Astrocyte of the cerebellum (primary cell): Measurements from ENCODE around the gene SUMO1.

Experiments used
- DNase-seq: peaks from one replicate; pipeline ENCODE4 v3.0.0-alpha.2; 2011; ENCODE audit warnings: low read depth
- H3K4me3 ChIP-seq: 2 replicates; pipeline ENCODE4 v1.5.1; 2011; ENCODE audit warnings: mild to moderate bottlenecking, low read depth, low read length, moderate library complexity
- in situ Hi-C: cut with HindIII; loops from 2 replicates; pipeline ENCODE4 v1.10.0; 2017; ENCODE audit warnings: low sequenced_read_pairs
- TF ChIP-seq, protein P1 (sequence below): IDR thresholded peaks from 2 replicates; pipeline ENCODE4 v1.5.1; 2012; ENCODE audit warnings: low read length, low read depth, moderate library complexity, mild to moderate bottlenecking; ENCODE audit errors: missing control alignments

The SUMO1 gene

DNA sequence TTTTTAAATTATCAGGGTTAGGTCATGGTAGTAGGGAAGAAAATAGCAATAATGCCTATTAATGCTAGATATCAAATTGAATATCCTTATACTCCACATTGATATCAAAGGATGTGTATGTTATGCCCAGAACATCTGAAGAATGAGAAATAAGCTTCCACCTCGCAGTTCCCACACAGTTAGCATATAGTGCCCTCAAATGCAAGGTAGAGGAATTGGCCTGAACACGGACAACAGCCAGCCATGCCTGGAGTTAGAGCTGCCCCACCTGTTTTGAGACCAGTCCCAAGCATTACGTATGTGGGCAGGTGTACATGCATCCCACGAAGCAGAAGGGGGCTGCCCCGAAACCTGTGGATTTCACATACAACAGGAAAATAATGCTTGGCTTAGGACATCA, 79.6 kb downstream of the SUMO1 start:
- no peak overlapping the region for H3K4me3 ChIP-seq
- DNase-seq = no peak
- in situ Hi-C loops = loop anchor here (5.0 kb wide), 1 partner anchor 101 kb away; no protein-coding TSS in a partner anchor

DNA sequence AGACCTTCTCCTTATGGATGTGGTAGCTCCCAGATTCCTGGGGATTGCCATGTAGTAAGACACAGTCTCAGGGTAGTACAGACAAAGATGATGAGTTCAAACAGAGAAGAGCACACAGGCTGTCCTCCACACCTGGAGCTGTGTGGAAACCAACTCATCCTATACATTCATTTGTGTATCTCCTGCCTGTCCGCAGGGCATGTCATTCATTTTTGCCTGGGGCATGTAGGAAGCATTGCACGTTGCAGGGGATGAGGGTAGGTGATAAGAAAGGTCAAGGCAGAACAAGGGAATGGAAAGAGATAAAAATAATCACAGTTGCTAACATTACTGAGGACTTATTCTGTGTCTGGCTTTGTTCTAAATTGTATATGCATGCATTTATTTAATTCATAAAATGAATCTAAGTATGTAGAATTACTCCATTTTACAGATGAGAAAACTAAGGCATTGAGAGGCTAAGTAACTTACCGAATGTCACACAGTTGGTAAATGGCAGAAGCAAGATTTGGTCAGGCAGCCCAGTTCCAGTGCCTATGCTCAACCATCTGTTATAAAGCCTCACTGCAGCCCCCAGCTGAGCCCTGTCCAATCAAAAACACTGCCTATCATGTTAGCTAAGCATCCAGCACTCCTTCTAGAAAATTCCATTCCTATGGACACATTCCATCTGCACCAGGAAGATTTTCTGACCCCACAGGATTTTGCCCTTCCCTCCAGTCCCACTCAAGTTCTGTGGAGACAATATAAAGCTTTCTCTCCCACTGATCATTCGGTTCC, 81.0 kb downstream of the SUMO1 start:
- TF ChIP-seq, protein P1, sequence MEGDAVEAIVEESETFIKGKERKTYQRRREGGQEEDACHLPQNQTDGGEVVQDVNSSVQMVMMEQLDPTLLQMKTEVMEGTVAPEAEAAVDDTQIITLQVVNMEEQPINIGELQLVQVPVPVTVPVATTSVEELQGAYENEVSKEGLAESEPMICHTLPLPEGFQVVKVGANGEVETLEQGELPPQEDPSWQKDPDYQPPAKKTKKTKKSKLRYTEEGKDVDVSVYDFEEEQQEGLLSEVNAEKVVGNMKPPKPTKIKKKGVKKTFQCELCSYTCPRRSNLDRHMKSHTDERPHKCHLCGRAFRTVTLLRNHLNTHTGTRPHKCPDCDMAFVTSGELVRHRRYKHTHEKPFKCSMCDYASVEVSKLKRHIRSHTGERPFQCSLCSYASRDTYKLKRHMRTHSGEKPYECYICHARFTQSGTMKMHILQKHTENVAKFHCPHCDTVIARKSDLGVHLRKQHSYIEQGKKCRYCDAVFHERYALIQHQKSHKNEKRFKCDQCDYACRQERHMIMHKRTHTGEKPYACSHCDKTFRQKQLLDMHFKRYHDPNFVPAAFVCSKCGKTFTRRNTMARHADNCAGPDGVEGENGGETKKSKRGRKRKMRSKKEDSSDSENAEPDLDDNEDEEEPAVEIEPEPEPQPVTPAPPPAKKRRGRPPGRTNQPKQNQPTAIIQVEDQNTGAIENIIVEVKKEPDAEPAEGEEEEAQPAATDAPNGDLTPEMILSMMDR = no peak
- no peak for DNase-seq
- in situ Hi-C loops = loop anchor here (5.0 kb wide), 1 partner anchor 100 kb away; no protein-coding TSS in a partner anchor
- no peak overlapping the region for H3K4me3 ChIP-seq

More for the DNA sequence above, 79.6 kb downstream of the SUMO1 start:
- TF ChIP-seq, protein P1 = peak; percentile 52
